Neural progenitor cell (in vitro differentiated cells): ENCODE measurements around the gene GSTK1.

Source experiments
- EZH2 ChIP-seq: fragments of 200-600 bp; sonication (generic); IDR thresholded peaks from 2 replicates; pipeline ENCODE4 v1.6.1; 2017; ENCODE audit warnings: antibody characterized with exemption, mild to moderate bottlenecking, moderate library complexity
- TF ChIP-seq, protein P1 (sequence below): fragments of 200-600 bp; sonication (generic); IDR thresholded peaks from 2 replicates; pipeline ENCODE4 v1.5.1; 2017; ENCODE audit warnings: antibody characterized with exemption, mild to moderate bottlenecking

GRCh38 chr7:143225047-143225446, 38.2 kb upstream of the GSTK1 start:
- TF ChIP-seq, protein P1, sequence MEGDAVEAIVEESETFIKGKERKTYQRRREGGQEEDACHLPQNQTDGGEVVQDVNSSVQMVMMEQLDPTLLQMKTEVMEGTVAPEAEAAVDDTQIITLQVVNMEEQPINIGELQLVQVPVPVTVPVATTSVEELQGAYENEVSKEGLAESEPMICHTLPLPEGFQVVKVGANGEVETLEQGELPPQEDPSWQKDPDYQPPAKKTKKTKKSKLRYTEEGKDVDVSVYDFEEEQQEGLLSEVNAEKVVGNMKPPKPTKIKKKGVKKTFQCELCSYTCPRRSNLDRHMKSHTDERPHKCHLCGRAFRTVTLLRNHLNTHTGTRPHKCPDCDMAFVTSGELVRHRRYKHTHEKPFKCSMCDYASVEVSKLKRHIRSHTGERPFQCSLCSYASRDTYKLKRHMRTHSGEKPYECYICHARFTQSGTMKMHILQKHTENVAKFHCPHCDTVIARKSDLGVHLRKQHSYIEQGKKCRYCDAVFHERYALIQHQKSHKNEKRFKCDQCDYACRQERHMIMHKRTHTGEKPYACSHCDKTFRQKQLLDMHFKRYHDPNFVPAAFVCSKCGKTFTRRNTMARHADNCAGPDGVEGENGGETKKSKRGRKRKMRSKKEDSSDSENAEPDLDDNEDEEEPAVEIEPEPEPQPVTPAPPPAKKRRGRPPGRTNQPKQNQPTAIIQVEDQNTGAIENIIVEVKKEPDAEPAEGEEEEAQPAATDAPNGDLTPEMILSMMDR: no peak
- TF ChIP-seq EZH2: no peak
